GM23338 (cell line): ENCODE results near the gene HAPLN3. TPM values are rescaled to one million over a fixed set of nuclear protein-coding genes. Genes with fewer than 3 reads are reported as not detected.

Experiments used
- ATAC-seq: fragments of 200-7000 bp; cut with Tn5 transposase; 3 replicates; pipeline ENCODE4 v1.9.1; 2020
- DNase-seq: peaks from one replicate; pipeline ENCODE4 v3.0.0-alpha.2; 2015; ENCODE audit warnings: low spot score
- H2AFZ ChIP-seq: fragments of 200-600 bp; sonication (generic); 2 replicates; pipeline ENCODE4 v1.8.0; 2016; ENCODE audit warnings: antibody characterized with exemption, mild to moderate bottlenecking, moderate library complexity
- H3F3A ChIP-seq: fragments of 200-600 bp; sonication (generic); replicated peaks from 2 replicates; pipeline ENCODE4 v1.8.0; 2017; ENCODE audit warnings: antibody characterized with exemption, mixed run types, low read depth
- H3K27ac ChIP-seq: fragments of 200-600 bp; sonication (generic); 2 replicates; pipeline ENCODE4 v1.6.1; 2016; ENCODE audit warnings: low read depth
- H3K27me3 ChIP-seq: fragments of 200-600 bp; sonication (generic); 2 replicates; pipeline ENCODE4 v1.8.0; 2016; ENCODE audit warnings: mild to moderate bottlenecking, mixed run types, moderate library complexity; ENCODE audit not compliant: insufficient read depth
- H3K36me3 ChIP-seq: fragments of 200-600 bp; sonication (generic); 2 replicates; pipeline ENCODE4 v1.8.0; 2016; ENCODE audit warnings: mild to moderate bottlenecking; ENCODE audit not compliant: insufficient read depth
- H3K4me1 ChIP-seq: fragments of 200-600 bp; sonication (generic); 2 replicates; pipeline ENCODE4 v1.8.0; 2016; ENCODE audit warnings: mild to moderate bottlenecking, moderate library complexity; ENCODE audit not compliant: insufficient read depth
- H3K4me2 ChIP-seq: fragments of 200-600 bp; sonication (generic); 2 replicates; pipeline ENCODE4 v1.7.1; 2017; ENCODE audit warnings: mixed run types
- H3K4me3 ChIP-seq: fragments of 200-600 bp; sonication (generic); 2 replicates; pipeline ENCODE4 v1.6.1; 2016; ENCODE audit warnings: mixed run types
- H3K79me2 ChIP-seq: fragments of 200-600 bp; sonication (generic); replicated peaks from 2 replicates; pipeline ENCODE4 v1.8.0; 2017; ENCODE audit warnings: mild to moderate bottlenecking; ENCODE audit not compliant: insufficient read depth
- H3K9me2 ChIP-seq: fragments of 200-600 bp; sonication (generic); 2 replicates; pipeline ENCODE4 v1.8.0; 2017; ENCODE audit not compliant: insufficient read depth
- H4K20me1 ChIP-seq: fragments of 200-600 bp; sonication (generic); replicated peaks from 2 replicates; pipeline ENCODE4 v1.8.0; 2017; ENCODE audit warnings: mild to moderate bottlenecking; ENCODE audit not compliant: insufficient read depth
- H3K27ac Mint-ChIP-seq: 2 replicates; pipeline ENCODE4 v1.8.0; 2020; ENCODE audit warnings: inconsistent platforms, mild to moderate bottlenecking, moderate library complexity, mixed read lengths
- H3K27me3 Mint-ChIP-seq: 3 replicates; pipeline ENCODE4 v1.8.0; 2022; ENCODE audit warnings: low read depth, mild to moderate bottlenecking, moderate library complexity, mixed read lengths, inconsistent platforms; ENCODE audit not compliant: insufficient read depth, poor library complexity
- H3K36me3 Mint-ChIP-seq: 3 replicates; pipeline ENCODE4 v1.8.0; 2021; ENCODE audit warnings: low read depth, mild to moderate bottlenecking, inconsistent platforms, moderate library complexity, mixed read lengths
- H3K4me1 Mint-ChIP-seq: 3 replicates; pipeline ENCODE4 v1.8.0; 2020; ENCODE audit warnings: mild to moderate bottlenecking, inconsistent platforms, mixed read lengths
- H3K4me3 Mint-ChIP-seq: 3 replicates; pipeline ENCODE4 v1.8.0; 2021; ENCODE audit warnings: moderate library complexity, mild to moderate bottlenecking, inconsistent platforms, mixed read lengths
- H3K9me3 Mint-ChIP-seq: 3 replicates; pipeline ENCODE4 v1.8.0; 2020; ENCODE audit warnings: moderate library complexity, mild to moderate bottlenecking, inconsistent platforms, mixed read lengths
- CREB1 ChIP-seq: fragments of 250-450 bp; sonication (Bioruptor Pico); IDR thresholded peaks from 2 replicates; pipeline ENCODE4 v1.5.0; 2020; ENCODE audit warnings: low read depth, mild to moderate bottlenecking, moderate library complexity
- EZH2 ChIP-seq: fragments of 200-600 bp; sonication (generic); IDR thresholded peaks from one replicate; pipeline ENCODE4 v1.8.0; 2017; ENCODE audit warnings: antibody characterized with exemption, mild to moderate bottlenecking, low read depth; ENCODE audit not compliant: unreplicated experiment
- JUNB ChIP-seq: IDR thresholded peaks from one replicate; pipeline ENCODE4 v1.6.1; 2016; ENCODE audit warnings: antibody characterized with exemption; ENCODE audit not compliant: unreplicated experiment
- NANOG ChIP-seq: IDR thresholded peaks from 2 replicates; pipeline ENCODE4 v1.6.1; 2016; ENCODE audit warnings: antibody characterized with exemption, borderline replicate concordance
- POLR2AphosphoS5 ChIP-seq: IDR thresholded peaks from 2 replicates; pipeline ENCODE4 v1.6.1; 2016; ENCODE audit warnings: antibody characterized with exemption, low read depth
- REST ChIP-seq: IDR thresholded peaks from one replicate; pipeline ENCODE4 v1.6.1; 2018; ENCODE audit warnings: antibody characterized with exemption; ENCODE audit not compliant: unreplicated experiment
- ZNF331 ChIP-seq: fragments of 250-450 bp; sonication (Bioruptor Pico); IDR thresholded peaks from 2 replicates; pipeline ENCODE4 v1.5.0; 2020; ENCODE audit warnings: low read depth, mild to moderate bottlenecking, moderate library complexity
- ZNF462 ChIP-seq: fragments of 250-450 bp; sonication (Bioruptor Pico); IDR thresholded peaks from 2 replicates; pipeline ENCODE4 v1.5.0; 2020; ENCODE audit warnings: mild to moderate bottlenecking, moderate library complexity
- polyA plus RNA-seq: library from polyadenylated mRNA; unstranded; fragments of >200 nt; fragmentation: Nextera tagmentation; extraction: Ambion mirVana; gene quantifications from 2 replicates; pipeline ENCODE4 v1.2.1, GENCODE V29; 2016
- total RNA-seq: library from RNA; depleted of rRNA; stranded (reverse); fragments of >200 nt; shearing (Covaris generic); gene quantifications from 2 replicates; pipeline ENCODE4 v1.2.3, GENCODE V29; 2014

The HAPLN3 gene
- total and polyA plus RNA-seq, 2 experiments from 2014 or later, result 22.7 to 62.6 TPM

- no peak for TF ChIP-seq EZH2
- TF ChIP-seq JUNB, result no peak
- TF ChIP-seq ZNF331 (CRISPR knock-in tag), result no peak
- no peak for TF ChIP-seq REST
- no peak for TF ChIP-seq NANOG
Observed at GRCh38 chr15:88877906-88878305, 17.4 kb downstream of the HAPLN3 start (continued).

- H3K79me2 ChIP-seq, result no peaks in the 10 kb centered on the region
- no peak overlapping the region for H3K4me3 Mint-ChIP-seq
- TF ChIP-seq EZH2, result no peak
- no peak for TF ChIP-seq JUNB
- no peak for TF ChIP-seq ZNF462
- no peak for TF ChIP-seq CREB1
- no peak for TF ChIP-seq POLR2AphosphoS5
Observed at GRCh38 chr15:88877415-88877814, 17.9 kb downstream of the HAPLN3 start.

More at GRCh38 chr15:88877415-88877814, 17.9 kb downstream of the HAPLN3 start:
- Mint-ChIP-seq H3K4me1 (peaks cover 14% of the 10 kb centered on the region), H3K36me3 (peaks cover 40% of the 10 kb centered on the region), H3K9me3 (no peaks in the 10 kb centered on the region), H3K27ac (no peak overlapping the region), H3K27me3 (peaks cover 15% of the 10 kb centered on the region)
- no peaks in the 10 kb centered on the region for H3K27me3 ChIP-seq
- no peak overlapping the region for H3K27ac ChIP-seq
- peaks cover 6% of the 10 kb centered on the region; the same call in 1 of the 2 replicates for H3K4me1 ChIP-seq
- H2AFZ ChIP-seq, result no peak overlapping the region
- H3K4me2 ChIP-seq, result no peak overlapping the region
- no peak for ATAC-seq
- no peaks in the 10 kb centered on the region for H3K36me3 ChIP-seq
- DNase-seq, result no peak
- H4K20me1 ChIP-seq, result no peaks in the 10 kb centered on the region
- no peaks in the 10 kb centered on the region for H3K9me2 ChIP-seq
- H3F3A ChIP-seq, result no peaks in the 10 kb centered on the region
- no peak overlapping the region for H3K4me3 ChIP-seq
